Left colon (tissue), 2 donors: Measurements from ENCODE around the gene IGLL5. TPM values are rescaled to one million over a fixed set of nuclear protein-coding genes. Genes with fewer than 3 reads are reported as not detected.

Experiments used
- ATAC-seq: fragments of 200-7000 bp; cut with Tn5 transposase; one replicate; pipeline ENCODE4 v1.9.1; 2020; ENCODE audit warnings: mild to moderate bottlenecking, moderate library complexity
- DNase-seq, 2 donors: peaks; one replicate each; pipeline ENCODE4 v3.0.0-alpha.2; 2020
- intact Hi-C, 2 donors: fragments of 100-400 bp; cut with DNase I in 1 of 2; cut with micrococcal nuclease in 1 of 2; formaldehyde crosslinking; loops; one replicate each; pipeline versions ENCODE4 v1.11.2 to v1.14.0; 2022; cut with DNase I, micrococcal nuclease
- total RNA-seq, 2 donors: library from RNA; stranded (reverse); fragmentation: NEBNext Ultra II Directional; extraction: Animal tissue kit (Norgen Biotek cat#: 25700); gene quantifications; one replicate each; pipeline ENCODE4 v1.2.1, GENCODE V29; 2021
- donor health status: DM: no; HTN: no; CAD: no.
- donor health status: DM: yes; HTN: yes; CAD: no.

IGLL5 gene
- total RNA-seq, 2 donors from 2014 or later: 5.5 to 40.7 TPM

GRCh38 chr22:22857607-22858558, 29.7 kb upstream of the IGLL5 start:
- DNase-seq (no peak), ATAC-seq (no peak)
- intact Hi-C loops: no loop called here

GRCh38 chr22:22858559-22858937, 29.1 kb upstream of the IGLL5 start:
- no peak for DNase-seq
- intact Hi-C loops: no loop called here
- no peak for ATAC-seq

GRCh38 chr22:22863001-22863400, 24.6 kb upstream of the IGLL5 start:
- intact Hi-C loops: no loop called here
- no peak for ATAC-seq
- DNase-seq: no peak

- DNase-seq (no peak), ATAC-seq (no peak)
- intact Hi-C loops: no loop called here
Observed at GRCh38 chr22:22865311-22866072, 22.1 kb upstream of the IGLL5 start.

GRCh38 chr22:22866381-22867111, 21.1 kb upstream of the IGLL5 start:
- DNase-seq (no peak), ATAC-seq (no peak)
- intact Hi-C loops: no loop called here

- DNase-seq (no peak), ATAC-seq (no peak)
- intact Hi-C loops: no loop called here
Observed at GRCh38 chr22:22867996-22868715, 19.5 kb upstream of the IGLL5 start.

GRCh38 chr22:22870577-22871404, 16.8 kb upstream of the IGLL5 start:
- intact Hi-C loops: no loop called here
- DNase-seq: no peak
- no peak for ATAC-seq

- DNase-seq: no peak
- no peak for ATAC-seq
- intact Hi-C loops: no loop called here
Observed at GRCh38 chr22:22871536-22872278, 15.9 kb upstream of the IGLL5 start.

GRCh38 chr22:22872722-22873708, 14.6 kb upstream of the IGLL5 start:
- DNase-seq: no peak
- no peak for ATAC-seq
- intact Hi-C loops: no loop called here

- DNase-seq: peak in 1 of 2 donors; percentile 73
- intact Hi-C loops: no loop called here
- peak; percentile 65 for ATAC-seq
Observed at GRCh38 chr22:22877523-22878210, 9.9 kb upstream of the IGLL5 start.

GRCh38 chr22:22878211-22878570, 9.4 kb upstream of the IGLL5 start:
- ATAC-seq (no peak), DNase-seq (no peak)
- intact Hi-C loops: no loop called here

GRCh38 chr22:22878801-22879674, 8.6 kb upstream of the IGLL5 start:
- ATAC-seq: no peak
- intact Hi-C loops: no loop called here
- no peak for DNase-seq

GRCh38 chr22:22879675-22880155, 7.9 kb upstream of the IGLL5 start:
- ATAC-seq (no peak), DNase-seq (no peak)
- intact Hi-C loops: no loop called here

GRCh38 chr22:22880645-22881044, 7.0 kb upstream of the IGLL5 start:
- intact Hi-C loops: no loop called here
- ATAC-seq: no peak
- DNase-seq: no peak
